GM12891 (cell line): ENCODE results near the gene PDZRN4.

Source experiments
- PAX5 ChIP-seq: IDR thresholded peaks from 2 replicates; pipeline ENCODE4 v1.6.1; 2011; ENCODE audit warnings: low read length, moderate library complexity, mild to moderate bottlenecking; ENCODE audit not compliant: insufficient read depth, severe bottlenecking
- POLR2A ChIP-seq: IDR thresholded peaks from 2 replicates; pipeline ENCODE4 v1.6.1; 2011; ENCODE audit warnings: low read depth, low read length, control low read depth
- POLR2AphosphoS5 ChIP-seq: IDR thresholded peaks from 2 replicates; pipeline ENCODE4 v1.6.1; 2011; ENCODE audit warnings: low read depth, low read length, control low read depth
- POU2F2 ChIP-seq: IDR thresholded peaks from 2 replicates; pipeline ENCODE4 v1.6.1; 2011; ENCODE audit warnings: low read depth, mild to moderate bottlenecking, control low read depth, low read length, moderate library complexity
- SPI1 ChIP-seq: IDR thresholded peaks from 2 replicates; pipeline ENCODE4 v1.6.1; 2011; ENCODE audit warnings: low read depth, low read length, control low read depth
- TAF1 ChIP-seq: IDR thresholded peaks from 2 replicates; pipeline ENCODE4 v1.6.1; 2011; ENCODE audit warnings: low read depth, low read length, control low read depth

- TF ChIP-seq POLR2AphosphoS5 (no peak), POLR2A (no peak), PAX5 (no peak), TAF1 (no peak), SPI1 (no peak), POU2F2 (no peak)
Measured at GRCh38 chr12:41228066-41228820, 40.1 kb downstream of the PDZRN4 start.
